ENCODE measurements around the gene WAS. TPM values are rescaled to one million over a fixed set of nuclear protein-coding genes. Genes with fewer than 3 reads are reported as not detected.

WAS gene
- polyA plus RNA-seq, 1 of the 3 experiments (the other 2 are of a cell fraction): 0.30 TPM

- DNase-seq: no peak
- no peak overlapping the region for H3K4me2 ChIP-seq
- ChIA-PET CTCF (no interaction called here), POLR2A (no interaction called here)
- no peaks in the 10 kb centered on the region for H3K9me3 ChIP-seq
- H3K27me3 ChIP-seq (ENCODE audit: insufficient read depth): no peaks in the 10 kb centered on the region; the same call in 1 of the 2 replicates
- H2AFZ ChIP-seq (ENCODE audit: low read depth): no peak overlapping the region
- H3K79me2 ChIP-seq (ENCODE audit: insufficient read depth): no peaks in the 10 kb centered on the region
- H3K4me3 ChIP-seq (ENCODE audit: low read depth in 2 of 2, low read length in 1 of 2): no peak overlapping the region
- H3K9ac ChIP-seq: no peak overlapping the region
- no peaks in the 10 kb centered on the region for H4K20me1 ChIP-seq (ENCODE audit: insufficient read depth)
- no peaks in the 10 kb centered on the region for H3K9me2 ChIP-seq
- no peaks in the 10 kb centered on the region for H3F3A ChIP-seq (replicated peaks; ENCODE audit: insufficient read depth)
- no peak overlapping the region for H3K27ac ChIP-seq (ENCODE audit: low read depth in 2 of 2, low read length in 1 of 2)
- 23% methylated on average over 2 of the region's 2 CpGs for WGBS (ENCODE audit: low lambda C conversion rate)
- TF ChIP-seq POLR2AphosphoS5 (IDR thresholded peaks at IDR 0.05; ENCODE audit: low read depth, low read length) (no peak), CTCF (IDR thresholded peaks at IDR 0.05) (no peak), RXRA (IDR thresholded peaks at IDR 0.05; ENCODE audit: borderline replicate concordance, low read depth) (no peak), CHD2 (IDR thresholded peaks at IDR 0.05; ENCODE audit: low read length, partially characterized antibody) (no peak), GABPA (IDR thresholded peaks at IDR 0.05; ENCODE audit: low read depth) (no peak), NFIC (IDR thresholded peaks at IDR 0.05; ENCODE audit: borderline replicate concordance) (no peak), USF1 (IDR thresholded peaks at IDR 0.05; ENCODE audit: borderline replicate concordance, low read depth) (no peak), TAF1 (IDR thresholded peaks at IDR 0.05; ENCODE audit: borderline replicate concordance, low read depth, low read length) (no peak), NRF1 (IDR thresholded peaks at IDR 0.05; ENCODE audit: low read depth, low read length) (no peak), FOXM1 (IDR thresholded peaks at IDR 0.05; ENCODE audit: low read depth) (no peak), JUND (IDR thresholded peaks at IDR 0.05) (no peak), MAX (IDR thresholded peaks at IDR 0.05; ENCODE audit: low read depth) (no peak)
- no peaks in the 10 kb centered on the region for H3K36me3 ChIP-seq (replicated peaks in 1 of 2; ENCODE audit: control insufficient read depth in 1 of 2, insufficient read depth in 2 of 2, low read length in 1 of 2)
- no peaks in the 10 kb centered on the region for H3K4me1 ChIP-seq (ENCODE audit: control insufficient read depth in 1 of 2, insufficient read depth in 2 of 2, low read depth in 1 of 2, low read length in 1 of 2)
These were observed 17.6 kb upstream of the WAS start for GRCh38 chrX:48665991-48666390.

GRCh38 chrX:48666649-48667048, 16.9 kb upstream of the WAS start:
- no peak for DNase-seq
- 33% methylated on average over 4 of the region's 4 CpGs for WGBS (ENCODE audit: low lambda C conversion rate)
- no peak for TF ChIP-seq POLR2AphosphoS5 (IDR thresholded peaks at IDR 0.05; ENCODE audit: low read depth, low read length)
- no peak for TF ChIP-seq YY1 (IDR thresholded peaks at IDR 0.05; ENCODE audit: low read depth)
- TF ChIP-seq USF1 (IDR thresholded peaks at IDR 0.05; ENCODE audit: borderline replicate concordance, low read depth): no peak
- TF ChIP-seq IRF3 (IDR thresholded peaks at IDR 0.05; ENCODE audit: low read depth, low read length): no peak

More at GRCh38 chrX:48666649-48667048, 16.9 kb upstream of the WAS start:
- no peaks in the 10 kb centered on the region for H3K79me2 ChIP-seq (ENCODE audit: insufficient read depth)
- POLR2A ChIA-PET: no interaction called here
- no peaks in the 10 kb centered on the region for H3F3A ChIP-seq (replicated peaks; ENCODE audit: insufficient read depth)
- no peaks in the 10 kb centered on the region for H3K4me1 ChIP-seq (ENCODE audit: control insufficient read depth in 1 of 2, insufficient read depth in 2 of 2, low read depth in 1 of 2, low read length in 1 of 2)
- CTCF ChIA-PET: no interaction called here
- H3K9ac ChIP-seq: no peak overlapping the region
- H3K9me2 ChIP-seq: no peaks in the 10 kb centered on the region
- H4K20me1 ChIP-seq (ENCODE audit: insufficient read depth): no peaks in the 10 kb centered on the region
- H3K36me3 ChIP-seq (replicated peaks in 1 of 2; ENCODE audit: control insufficient read depth in 1 of 2, insufficient read depth in 2 of 2, low read length in 1 of 2): no peaks in the 10 kb centered on the region
- H2AFZ ChIP-seq (ENCODE audit: low read depth): no peak overlapping the region
- no peak overlapping the region for H3K27ac ChIP-seq (ENCODE audit: low read depth in 2 of 2, low read length in 1 of 2)
- H3K4me3 ChIP-seq (ENCODE audit: low read depth in 2 of 2, low read length in 1 of 2): no peak overlapping the region
- H3K4me2 ChIP-seq: no peak overlapping the region
- H3K27me3 ChIP-seq (ENCODE audit: insufficient read depth): no peaks in the 10 kb centered on the region; the same call in 1 of the 2 replicates
- H3K9me3 ChIP-seq: no peaks in the 10 kb centered on the region
